ENCODE measurements around the gene RAVER1. TPM values are rescaled to one million over a fixed set of nuclear protein-coding genes. Genes with fewer than 3 reads are reported as not detected.
A peak's percentile ranks its signal among the peaks of the same experiment; 100 is the strongest.

RAVER1 gene
- total and polyA plus RNA-seq, 2 of the 13 experiments (the other 11 are each of a cell fraction or from before 2014, with no cell fraction given) = 3.6 to 7.9 TPM

DNA sequence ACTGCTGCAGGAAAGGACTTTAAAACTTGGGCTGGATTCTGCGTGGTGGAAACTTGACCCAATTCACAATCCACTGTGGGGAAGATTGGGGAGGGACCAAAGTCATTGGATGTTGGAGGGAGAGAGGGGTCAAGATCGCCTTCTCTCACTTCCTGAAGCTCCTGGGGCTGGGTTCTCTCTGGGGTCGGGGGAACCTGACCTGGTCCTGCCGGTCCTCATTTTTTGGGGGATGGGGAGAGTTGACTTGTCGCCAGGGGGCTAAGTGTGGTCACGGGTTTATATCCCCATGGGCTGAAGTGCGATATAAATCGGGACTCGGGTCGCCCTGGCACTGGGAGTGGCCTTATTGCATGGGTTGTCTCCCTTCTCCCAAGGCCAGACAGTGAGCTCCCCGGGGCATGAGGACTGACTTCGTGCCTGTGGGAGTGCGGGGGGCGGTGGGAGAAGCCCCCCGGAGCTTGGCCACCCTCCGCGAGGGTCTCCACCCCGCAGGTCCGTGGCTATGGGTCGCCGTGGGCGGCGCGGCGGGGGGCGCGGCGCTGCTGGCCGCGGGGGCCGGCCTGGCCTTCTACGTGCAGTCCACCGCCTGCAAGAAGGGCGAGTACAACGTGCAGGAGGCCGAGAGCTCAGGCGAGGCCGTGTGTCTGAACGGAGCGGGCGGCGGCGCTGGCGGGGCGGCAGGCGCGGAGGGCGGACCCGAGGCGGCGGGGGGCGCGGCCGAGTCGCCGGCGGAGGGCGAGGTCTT is 37.3 kb downstream of the RAVER1 start (continued):
- TF ChIP-seq TCF12 (IDR thresholded peaks at IDR 0.05) (no peak), TCF12 (CRISPR knock-in tag; IDR thresholded peaks at IDR 0.05) (peak; percentile 47; the same call in 1 of the 2 replicates), ZNF232 (CRISPR knock-in tag; IDR thresholded peaks at IDR 0.05; ENCODE audit: borderline replicate concordance) (0 out of 2 replicates have a peak, but pooled peaks have one; percentile 41), HOXA3 (CRISPR knock-in tag; IDR thresholded peaks at IDR 0.05) (peak; percentile 63), PRMT3 (CRISPR knock-in tag; IDR thresholded peaks at IDR 0.05; ENCODE audit: borderline replicate concordance, low read depth) (no peak), MEIS2 (CRISPR knock-in tag; IDR thresholded peaks at IDR 0.05) (peak; percentile 80), ZNF562 (CRISPR knock-in tag; IDR thresholded peaks at IDR 0.05; ENCODE audit: borderline replicate concordance) (0 out of 2 replicates have a peak, but pooled peaks have one; percentile 61), KAT2B (IDR thresholded peaks at IDR 0.05; ENCODE audit: borderline replicate concordance, low read depth, low read length) (no peak), SRSF9 (IDR thresholded peaks at IDR 0.05; ENCODE audit: borderline replicate concordance, insufficient read depth, low read depth, low read length, poor library complexity, severe bottlenecking) (no peak), DNMT1 (CRISPR knock-in tag; IDR thresholded peaks at IDR 0.05) (0 out of 2 replicates have a peak, but pooled peaks have one; percentile 37), ZFYVE20 (CRISPR knock-in tag; IDR thresholded peaks at IDR 0.05; ENCODE audit: borderline replicate concordance, low read depth) (peak; percentile 91; the same call in 1 of the 2 replicates)
- TF ChIP-seq, protein P1, sequence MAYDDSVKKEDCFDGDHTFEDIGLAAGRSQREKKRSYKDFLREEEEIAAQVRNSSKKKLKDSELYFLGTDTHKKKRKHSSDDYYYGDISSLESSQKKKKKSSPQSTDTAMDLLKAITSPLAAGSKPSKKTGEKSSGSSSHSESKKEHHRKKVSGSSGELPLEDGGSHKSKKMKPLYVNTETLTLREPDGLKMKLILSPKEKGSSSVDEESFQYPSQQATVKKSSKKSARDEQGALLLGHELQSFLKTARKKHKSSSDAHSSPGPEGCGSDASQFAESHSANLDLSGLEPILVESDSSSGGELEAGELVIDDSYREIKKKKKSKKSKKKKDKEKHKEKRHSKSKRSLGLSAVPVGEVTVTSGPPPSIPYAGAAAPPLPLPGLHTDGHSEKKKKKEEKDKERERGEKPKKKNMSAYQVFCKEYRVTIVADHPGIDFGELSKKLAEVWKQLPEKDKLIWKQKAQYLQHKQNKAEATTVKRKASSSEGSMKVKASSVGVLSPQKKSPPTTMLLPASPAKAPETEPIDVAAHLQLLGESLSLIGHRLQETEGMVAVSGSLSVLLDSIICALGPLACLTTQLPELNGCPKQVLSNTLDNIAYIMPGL (CRISPR knock-in tag; IDR thresholded peaks at IDR 0.05; ENCODE audit: borderline replicate concordance in 1 of 2, low read depth in 1 of 2) = no peak
- TF ChIP-seq, protein P2, sequence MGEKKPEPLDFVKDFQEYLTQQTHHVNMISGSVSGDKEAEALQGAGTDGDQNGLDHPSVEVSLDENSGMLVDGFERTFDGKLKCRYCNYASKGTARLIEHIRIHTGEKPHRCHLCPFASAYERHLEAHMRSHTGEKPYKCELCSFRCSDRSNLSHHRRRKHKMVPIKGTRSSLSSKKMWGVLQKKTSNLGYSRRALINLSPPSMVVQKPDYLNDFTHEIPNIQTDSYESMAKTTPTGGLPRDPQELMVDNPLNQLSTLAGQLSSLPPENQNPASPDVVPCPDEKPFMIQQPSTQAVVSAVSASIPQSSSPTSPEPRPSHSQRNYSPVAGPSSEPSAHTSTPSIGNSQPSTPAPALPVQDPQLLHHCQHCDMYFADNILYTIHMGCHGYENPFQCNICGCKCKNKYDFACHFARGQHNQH (CRISPR knock-in tag; IDR thresholded peaks at IDR 0.05) = no peak
- TF ChIP-seq, protein P3, sequence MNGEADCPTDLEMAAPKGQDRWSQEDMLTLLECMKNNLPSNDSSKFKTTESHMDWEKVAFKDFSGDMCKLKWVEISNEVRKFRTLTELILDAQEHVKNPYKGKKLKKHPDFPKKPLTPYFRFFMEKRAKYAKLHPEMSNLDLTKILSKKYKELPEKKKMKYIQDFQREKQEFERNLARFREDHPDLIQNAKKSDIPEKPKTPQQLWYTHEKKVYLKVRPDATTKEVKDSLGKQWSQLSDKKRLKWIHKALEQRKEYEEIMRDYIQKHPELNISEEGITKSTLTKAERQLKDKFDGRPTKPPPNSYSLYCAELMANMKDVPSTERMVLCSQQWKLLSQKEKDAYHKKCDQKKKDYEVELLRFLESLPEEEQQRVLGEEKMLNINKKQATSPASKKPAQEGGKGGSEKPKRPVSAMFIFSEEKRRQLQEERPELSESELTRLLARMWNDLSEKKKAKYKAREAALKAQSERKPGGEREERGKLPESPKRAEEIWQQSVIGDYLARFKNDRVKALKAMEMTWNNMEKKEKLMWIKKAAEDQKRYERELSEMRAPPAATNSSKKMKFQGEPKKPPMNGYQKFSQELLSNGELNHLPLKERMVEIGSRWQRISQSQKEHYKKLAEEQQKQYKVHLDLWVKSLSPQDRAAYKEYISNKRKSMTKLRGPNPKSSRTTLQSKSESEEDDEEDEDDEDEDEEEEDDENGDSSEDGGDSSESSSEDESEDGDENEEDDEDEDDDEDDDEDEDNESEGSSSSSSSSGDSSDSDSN (CRISPR knock-in tag; IDR thresholded peaks at IDR 0.05) = no peak
- TF ChIP-seq, protein P4, sequence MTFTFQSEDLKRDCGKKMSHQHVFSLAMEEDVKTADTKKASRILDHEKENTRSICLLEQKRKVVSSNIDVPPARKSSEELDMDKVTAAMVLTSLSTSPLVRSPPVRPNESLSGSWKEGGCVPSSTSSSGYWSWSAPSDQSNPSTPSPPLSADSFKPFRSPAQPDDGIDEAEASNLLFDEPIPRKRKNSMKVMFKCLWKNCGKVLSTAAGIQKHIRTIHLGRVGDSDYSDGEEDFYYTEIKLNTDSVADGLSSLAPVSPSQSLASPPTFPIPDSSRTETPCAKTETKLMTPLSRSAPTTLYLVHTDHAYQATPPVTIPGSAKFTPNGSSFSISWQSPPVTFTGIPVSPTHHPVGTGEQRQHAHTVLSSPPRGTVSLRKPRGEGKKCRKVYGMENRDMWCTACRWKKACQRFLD (CRISPR knock-in tag; IDR thresholded peaks at IDR 0.05; ENCODE audit: borderline replicate concordance) = no peak
- TF ChIP-seq, protein P5, sequence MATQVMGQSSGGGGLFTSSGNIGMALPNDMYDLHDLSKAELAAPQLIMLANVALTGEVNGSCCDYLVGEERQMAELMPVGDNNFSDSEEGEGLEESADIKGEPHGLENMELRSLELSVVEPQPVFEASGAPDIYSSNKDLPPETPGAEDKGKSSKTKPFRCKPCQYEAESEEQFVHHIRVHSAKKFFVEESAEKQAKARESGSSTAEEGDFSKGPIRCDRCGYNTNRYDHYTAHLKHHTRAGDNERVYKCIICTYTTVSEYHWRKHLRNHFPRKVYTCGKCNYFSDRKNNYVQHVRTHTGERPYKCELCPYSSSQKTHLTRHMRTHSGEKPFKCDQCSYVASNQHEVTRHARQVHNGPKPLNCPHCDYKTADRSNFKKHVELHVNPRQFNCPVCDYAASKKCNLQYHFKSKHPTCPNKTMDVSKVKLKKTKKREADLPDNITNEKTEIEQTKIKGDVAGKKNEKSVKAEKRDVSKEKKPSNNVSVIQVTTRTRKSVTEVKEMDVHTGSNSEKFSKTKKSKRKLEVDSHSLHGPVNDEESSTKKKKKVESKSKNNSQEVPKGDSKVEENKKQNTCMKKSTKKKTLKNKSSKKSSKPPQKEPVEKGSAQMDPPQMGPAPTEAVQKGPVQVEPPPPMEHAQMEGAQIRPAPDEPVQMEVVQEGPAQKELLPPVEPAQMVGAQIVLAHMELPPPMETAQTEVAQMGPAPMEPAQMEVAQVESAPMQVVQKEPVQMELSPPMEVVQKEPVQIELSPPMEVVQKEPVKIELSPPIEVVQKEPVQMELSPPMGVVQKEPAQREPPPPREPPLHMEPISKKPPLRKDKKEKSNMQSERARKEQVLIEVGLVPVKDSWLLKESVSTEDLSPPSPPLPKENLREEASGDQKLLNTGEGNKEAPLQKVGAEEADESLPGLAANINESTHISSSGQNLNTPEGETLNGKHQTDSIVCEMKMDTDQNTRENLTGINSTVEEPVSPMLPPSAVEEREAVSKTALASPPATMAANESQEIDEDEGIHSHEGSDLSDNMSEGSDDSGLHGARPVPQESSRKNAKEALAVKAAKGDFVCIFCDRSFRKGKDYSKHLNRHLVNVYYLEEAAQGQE (IDR thresholded peaks at IDR 0.05; ENCODE audit: borderline replicate concordance in 1 of 2, low read depth in 1 of 2, low read length in 2 of 2) = no peak

All from HepG2 (cell line).